K562 (cell line): ENCODE data around the gene SLC17A1. TPM values are rescaled to one million over a fixed set of nuclear protein-coding genes. Genes with fewer than 3 reads are reported as not detected.

Source experiments
- ATAC-seq: fragments of 200-7000 bp; cut with Tn5 transposase; 3 replicates; pipeline ENCODE4 v1.9.1; 2020; ENCODE audit warnings: moderate library complexity
- BruUV-seq: library from RNA; stranded (reverse); fragments of 400-500 nt; replicated peaks from 2 replicates; lab custom pipeline; 2021; lab: Mats Ljungman, UMichigan
- CTCF ChIA-PET: fragments of 300-600 bp; formaldehyde crosslinking; extraction: SDS; loops from one replicate; lab custom pipeline; 2021; ENCODE audit warnings: low intra/inter-chr PET ratio; lab: Yijun Ruan, JAX
- POLR2A ChIA-PET: fragments of 300-600, 350-650 bp; sonication (Branson Sonifier 250); formaldehyde crosslinking; extraction: SDS; loops from one replicate; lab custom pipeline; 2021; ENCODE audit warnings: antibody characterized with exemption, inconsistent platforms; lab: Yijun Ruan, JAX
- DNase-seq, 4 experiments: peaks; one replicate each; pipeline versions ENCODE4 v3.0.0 to v3.0.0-alpha.2; 2011 to 2018; ENCODE audit warnings: low spot score in 3 of 4, mixed read lengths in 3 of 4; ENCODE audit errors: extremely low read depth in 1 of 4
- FAIRE-seq: peaks from 2 replicates; lab custom pipeline; 2011; peaks lifted over from hg19 to GRCh38; lab: Jason Lieb, UNC
- H2AFZ ChIP-seq: 2 replicates; pipeline ENCODE4 v1.6.0; 2011; ENCODE audit warnings: low read depth, low read length, control low read depth, inconsistent platforms
- H3K27ac ChIP-seq: fragments of 200-600 bp; 3 replicates; pipeline ENCODE4 v1.8.0; 2011; ENCODE audit warnings: low read depth, mild to moderate bottlenecking, control low read depth, inconsistent platforms, low read length, moderate library complexity, mixed read lengths; ENCODE audit errors: extremely low read depth
- H3K27me3 ChIP-seq, 2 experiments: fragments of 300-600 bp in 1 of 2; 2 replicates in 1 of 2; 3 replicates in 1 of 2; pipeline versions ENCODE4 v1.6.0 to v1.8.0; 2011; ENCODE audit warnings: inconsistent platforms in 2 of 2, low read length in 2 of 2, mild to moderate bottlenecking in 1 of 2, mixed read lengths in 1 of 2, moderate library complexity in 1 of 2; ENCODE audit not compliant: control insufficient read depth in 2 of 2, insufficient read depth in 2 of 2
- H3K36me3 ChIP-seq: fragments of 300-600 bp; 3 replicates; pipeline ENCODE4 v1.8.0; 2011; ENCODE audit warnings: mild to moderate bottlenecking, low read length, inconsistent platforms; ENCODE audit not compliant: control insufficient read depth, insufficient read depth
- H3K4me1 ChIP-seq, 2 experiments: fragments of 200-600 bp in 1 of 2; replicated peaks in 1 of 2; 2 replicates in 1 of 2; 3 replicates in 1 of 2; pipeline versions ENCODE4 v1.5.1 to v1.8.0; 2011; ENCODE audit warnings: inconsistent platforms in 2 of 2, low read length in 2 of 2, mild to moderate bottlenecking in 1 of 2, mixed read lengths in 1 of 2, moderate library complexity in 1 of 2; ENCODE audit not compliant: control insufficient read depth in 2 of 2, insufficient read depth in 2 of 2
- H3K4me2 ChIP-seq: 2 replicates; pipeline ENCODE4 v1.6.1; 2011; ENCODE audit warnings: low read length, control low read depth, inconsistent platforms, mixed read lengths; ENCODE audit not compliant: insufficient read depth
- H3K4me3 ChIP-seq: fragments of 200-600 bp; sonication (generic), shearing (Covaris generic); 2 replicates; pipeline ENCODE4 v1.5.1; 2016; ENCODE audit warnings: control low read depth, inconsistent platforms
- H3K79me2 ChIP-seq: fragments of 200-600 bp; 3 replicates; pipeline ENCODE4 v1.8.0; 2011; ENCODE audit warnings: low read length, inconsistent platforms; ENCODE audit not compliant: control insufficient read depth, insufficient read depth
- H3K9ac ChIP-seq, 2 experiments: 2 replicates each; pipeline versions ENCODE4 v1.6.0 to v1.6.1; 2011; ENCODE audit warnings: low read depth in 2 of 2, low read length in 2 of 2, control low read depth in 1 of 2, inconsistent platforms in 1 of 2, mild to moderate bottlenecking in 1 of 2, mixed read lengths in 1 of 2; ENCODE audit not compliant: insufficient read depth in 1 of 2
- H3K9me1 ChIP-seq: one replicate; pipeline ENCODE4 v1.6.0; 2011; ENCODE audit warnings: inconsistent platforms, mild to moderate bottlenecking, low read length, moderate library complexity; ENCODE audit not compliant: control insufficient read depth, insufficient read depth
- H3K9me3 ChIP-seq: replicated peaks from 2 replicates; pipeline ENCODE4 v1.5.1; 2011; ENCODE audit warnings: low read depth, low read length, inconsistent platforms; ENCODE audit not compliant: control insufficient read depth, insufficient read depth
- H4K20me1 ChIP-seq: replicated peaks from 2 replicates; pipeline ENCODE4 v1.6.1; 2011; ENCODE audit warnings: low read length, inconsistent platforms, mixed read lengths; ENCODE audit not compliant: control insufficient read depth, insufficient read depth
- ARNT ChIP-seq, 2 experiments: fragments of 450-650 bp; IDR thresholded peaks; 2 replicates each; pipeline ENCODE4 v1.6.1; 2016; ENCODE audit warnings: mild to moderate bottlenecking in 1 of 2
- CEBPB ChIP-seq: fragments of 450-650 bp; IDR thresholded peaks from 2 replicates; pipeline ENCODE4 v1.6.1; 2016; ENCODE audit warnings: missing genetic modification characterization, missing compliant biosample characterization
- DNMT1 ChIP-seq: fragments of 450-650 bp; IDR thresholded peaks from 2 replicates; pipeline ENCODE4 v1.6.1; 2016; ENCODE audit warnings: antibody characterized with exemption, mild to moderate bottlenecking
- HCFC1 ChIP-seq: IDR thresholded peaks from 2 replicates; pipeline ENCODE4 v1.6.1; 2012; ENCODE audit warnings: low read depth, low read length, improper control_type of control experiment
- MAX ChIP-seq: sonication (generic); formaldehyde crosslinking; IDR thresholded peaks from 2 replicates; pipeline ENCODE4 v1.9.0; 2022; ENCODE audit warnings: mild to moderate bottlenecking, missing genetic modification reagents
- NRF1 ChIP-seq, 2 experiments: fragments of 450-650 bp; IDR thresholded peaks in 1 of 2; conservative IDR thresholded peaks in 1 of 2; 2 replicates each; pipeline ENCODE4 v1.6.1; 2014; ENCODE audit warnings: mild to moderate bottlenecking in 2 of 2
- RAD51 ChIP-seq: fragments of 450-650 bp; IDR thresholded peaks from 2 replicates; pipeline ENCODE4 v1.7.1; 2016; ENCODE audit warnings: low read depth, mild to moderate bottlenecking, borderline replicate concordance
- TAF9B ChIP-seq: fragments of 450-650 bp; IDR thresholded peaks from 2 replicates; pipeline ENCODE4 v1.6.1; 2018; ENCODE audit warnings: mild to moderate bottlenecking; ENCODE audit not compliant: partially characterized antibody
- ZNF124 ChIP-seq: sonication (generic); formaldehyde crosslinking; IDR thresholded peaks from 2 replicates; pipeline ENCODE4 v1.8.1; 2022; ENCODE audit warnings: missing genetic modification reagents
- ZNF174 ChIP-seq: fragments of 250-450 bp; sonication (Bioruptor Pico); IDR thresholded peaks from 2 replicates; pipeline ENCODE4 v1.4.0; 2020; ENCODE audit warnings: mild to moderate bottlenecking
- ZNF3 ChIP-seq: fragments of 250-450 bp; sonication (Bioruptor Pico); IDR thresholded peaks from 2 replicates; pipeline ENCODE4 v1.5.0; 2021; ENCODE audit warnings: mild to moderate bottlenecking, moderate library complexity
- ZNF639 ChIP-seq, 2 experiments: fragments of 200-800 bp in 1 of 2; sonication (Bioruptor generic) in 1 of 2; sonication (generic) in 1 of 2; formaldehyde crosslinking in 1 of 2; IDR thresholded peaks in 1 of 2; conservative IDR thresholded peaks in 1 of 2; 2 replicates each; pipeline versions ENCODE4 v1.5.0 to v1.6.1; 2016 to 2020; ENCODE audit warnings: missing compliant biosample characterization in 1 of 2, missing genetic modification characterization in 1 of 2, missing genetic modification reagents in 1 of 2
- WGBS: fragments of 100-300 bp; shearing (Covaris generic); methylation state at CpG from one replicate; pipeline ENCODE4 v1.1.6; 2016; ENCODE audit warnings: low coverage, mixed read lengths; ENCODE audit not compliant: insufficient coverage; ENCODE audit errors: missing lambda C conversion rate; 5-methylcytosine and 5-hydroxymethylcytosine counted together
- in situ Hi-C: fragments of 300-500 bp; cut with MboI; formaldehyde crosslinking; loops from 4 replicates; pipeline ENCODE4 v1.15.0; 2018; ENCODE audit warnings: inconsistent platforms, mixed read lengths
- intact Hi-C: fragments of 100-400 bp; cut with micrococcal nuclease; formaldehyde crosslinking; loops from 2 replicates; pipeline ENCODE4 v1.14.2; 2022
- polyA plus RNA-seq, 8 experiments: library from polyadenylated mRNA; depleted of rRNA in 4 of 8; stranded (reverse) in 5 of 8; unstranded in 3 of 8; fragments of >200 nt; fragmentation: Nextera tagmentation in 2 of 8; fragmentation: Illumina TruSeq in 1 of 8; extraction: Ambion mirVana in 2 of 8; extraction: Trizol in 1 of 8; gene quantifications; 2 replicates each; pipeline versions ENCODE4 v1.2.1 to v1.2.3, GENCODE V29; 2011 to 2014; ENCODE audit warnings: inconsistent platforms in 1 of 8, missing spikeins in 1 of 8
- total RNA-seq, 7 experiments: library from RNA; depleted of rRNA in 6 of 7; stranded (reverse); fragments of >200 nt in 6 of 7; fragmentation: Illumina TruSeq in 2 of 7; extraction: Trizol in 2 of 7; gene quantifications; 2 replicates each; pipeline versions ENCODE4 v1.2.1 to v1.2.3, GENCODE V29; 2011 to 2021; ENCODE audit warnings: low replicate concordance in 1 of 7

The SLC17A1 gene
- total and polyA plus RNA-seq, 9 of the 15 experiments (the other 6 are each of a cell fraction or from before 2014, with no cell fraction given) = not detected

- no peaks in the 10 kb centered on the region for H3K4me1 ChIP-seq
- H3K27me3 ChIP-seq = no peaks in the 10 kb centered on the region; a peak in 1 of 5 replicates
- H3K36me3 ChIP-seq = no peaks in the 10 kb centered on the region
- no peaks in the 10 kb centered on the region for H3K79me2 ChIP-seq
- DNase-seq = no peak
- no peaks in the 10 kb centered on the region for H3K9me1 ChIP-seq
- no peak overlapping the region for H3K4me3 ChIP-seq
- ChIA-PET POLR2A (no interaction called here), CTCF (interaction anchor here (0.7 to 2.5 kb wide), 5 partner anchors 105 to 214 kb away, joined by 3 to 11 read pairs (median 6); no protein-coding TSS in a partner anchor)
- ATAC-seq = no peak
- H4K20me1 ChIP-seq = no peaks in the 10 kb centered on the region; the same call in 1 of the 2 replicates
- TF ChIP-seq ZNF174 (CRISPR knock-in tag) (no peak), RAD51 (no peak), MAX (CRISPR knock-in tag) (no peak)
- in situ Hi-C loops (no loop called here), intact Hi-C loops (loop anchor here (2.0 to 5.0 kb wide), 2 partner anchors 103 to 203 kb away; no protein-coding TSS in a partner anchor)
- FAIRE-seq = no peak
- H3K4me2 ChIP-seq = no peak overlapping the region
- BruUV-seq = no TSS peak
- 0% methylated on average over 2 of the region's 2 CpGs for WGBS
- no peak overlapping the region for H3K9ac ChIP-seq
- no peak overlapping the region for H2AFZ ChIP-seq
- no peaks in the 10 kb centered on the region for H3K9me3 ChIP-seq
- no peak overlapping the region for H3K27ac ChIP-seq
Observed at GRCh38 chr6:25789475-25789874, 42.4 kb downstream of the SLC17A1 start.

- ATAC-seq = peak; percentile 99
- H2AFZ ChIP-seq = no peak overlapping the region
- no peaks in the 10 kb centered on the region for H3K36me3 ChIP-seq
- WGBS = 3% methylated on average over 4 of the region's 4 CpGs
- no peaks in the 10 kb centered on the region; the same call in 1 of the 2 replicates for H4K20me1 ChIP-seq
- no TSS peak for BruUV-seq
- H3K9ac ChIP-seq = no peak overlapping the region
- no peaks in the 10 kb centered on the region for H3K9me3 ChIP-seq
- intact Hi-C loops = loop anchor here (1.0 to 5.0 kb wide), 4 partner anchors 104 to 215 kb away; no protein-coding TSS in a partner anchor
- H3K4me2 ChIP-seq = no peak overlapping the region
- in situ Hi-C loops = no loop called here
- peak; percentile 90 for FAIRE-seq
- H3K27me3 ChIP-seq = no peaks in the 10 kb centered on the region; a peak in 1 of 5 replicates
- no peaks in the 10 kb centered on the region for H3K79me2 ChIP-seq
- ChIA-PET CTCF (interaction anchor here (0.6 to 2.5 kb wide), 8 partner anchors 102 to 309 kb away, joined by 3 to 12 read pairs (median 6); no protein-coding TSS in a partner anchor), POLR2A (interaction anchor here (1.5 kb wide), 1 partner anchor 13 kb away, joined by 5 read pairs; no protein-coding TSS in a partner anchor)
- no peaks in the 10 kb centered on the region for H3K9me1 ChIP-seq
- peak; percentile 51 to 73 (median 61) for DNase-seq
- H3K27ac ChIP-seq = no peak overlapping the region; the same call in 2 of the 3 replicates
- H3K4me1 ChIP-seq = no peaks in the 10 kb centered on the region
- no peak overlapping the region for H3K4me3 ChIP-seq
- TF ChIP-seq TAF9B (no peak), DNMT1 (no peak), CEBPB (tag) (peak; percentile 67), NRF1 (conservative IDR thresholded peaks at IDR 0.05 in 1 of 2, IDR thresholded peaks at IDR 0.05 in 1 of 2) (no peak), HCFC1 (no peak), ZNF124 (CRISPR knock-in tag) (no peak), ARNT (IDR thresholded peaks at IDR 0.05) (no peak), ZNF639 (CRISPR knock-in tag; conservative IDR thresholded peaks at IDR 0.05 in 1 of 2, IDR thresholded peaks at IDR 0.05 in 1 of 2) (no peak), ZNF3 (CRISPR knock-in tag) (no peak)
Observed at GRCh38 chr6:25788305-25788922, 43.4 kb downstream of the SLC17A1 start.
